T47D (cell line): ENCODE measurements around the gene CCDC167.

Experiments
- DNase-seq, 2 experiments: peaks; one replicate each; pipeline versions ENCODE4 v3.0.0 to v3.0.0-alpha.2; 2011 to 2012; ENCODE audit warnings: low read depth in 1 of 2, low spot score in 1 of 2
- JUND ChIP-seq: IDR thresholded peaks from 2 replicates; pipeline ENCODE4 v1.6.1; 2012; ENCODE audit warnings: low read depth
- in situ Hi-C: cut with HindIII; loops from 2 replicates; pipeline ENCODE4 v1.10.0; 2016; ENCODE audit warnings: low sequenced_read_pairs, low pct_unique_long_range_greater_than_20kb

CCDC167 gene

DNA sequence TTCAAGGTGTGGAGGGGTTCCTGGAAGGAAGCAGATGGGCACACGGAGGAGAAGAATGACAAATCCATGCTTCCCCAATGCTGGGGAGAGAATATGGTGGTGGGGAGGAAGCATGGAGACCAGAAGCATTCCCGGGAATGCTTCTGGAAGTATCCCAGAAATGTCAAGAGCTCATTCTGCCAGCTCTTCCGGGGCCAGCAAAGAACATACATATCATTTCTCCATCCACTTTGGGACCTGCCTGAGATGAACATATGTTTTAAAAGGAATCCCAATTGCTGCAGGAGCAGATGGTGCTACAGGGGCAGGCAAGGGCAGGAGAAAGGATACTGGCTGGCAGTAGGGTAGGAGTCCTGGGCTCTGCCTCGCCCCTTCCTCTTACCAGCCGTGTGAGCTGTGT, 37.9 kb upstream of the CCDC167 start:
- no peak for TF ChIP-seq JUND
- in situ Hi-C loops: no loop called here
- no peak for DNase-seq

DNA sequence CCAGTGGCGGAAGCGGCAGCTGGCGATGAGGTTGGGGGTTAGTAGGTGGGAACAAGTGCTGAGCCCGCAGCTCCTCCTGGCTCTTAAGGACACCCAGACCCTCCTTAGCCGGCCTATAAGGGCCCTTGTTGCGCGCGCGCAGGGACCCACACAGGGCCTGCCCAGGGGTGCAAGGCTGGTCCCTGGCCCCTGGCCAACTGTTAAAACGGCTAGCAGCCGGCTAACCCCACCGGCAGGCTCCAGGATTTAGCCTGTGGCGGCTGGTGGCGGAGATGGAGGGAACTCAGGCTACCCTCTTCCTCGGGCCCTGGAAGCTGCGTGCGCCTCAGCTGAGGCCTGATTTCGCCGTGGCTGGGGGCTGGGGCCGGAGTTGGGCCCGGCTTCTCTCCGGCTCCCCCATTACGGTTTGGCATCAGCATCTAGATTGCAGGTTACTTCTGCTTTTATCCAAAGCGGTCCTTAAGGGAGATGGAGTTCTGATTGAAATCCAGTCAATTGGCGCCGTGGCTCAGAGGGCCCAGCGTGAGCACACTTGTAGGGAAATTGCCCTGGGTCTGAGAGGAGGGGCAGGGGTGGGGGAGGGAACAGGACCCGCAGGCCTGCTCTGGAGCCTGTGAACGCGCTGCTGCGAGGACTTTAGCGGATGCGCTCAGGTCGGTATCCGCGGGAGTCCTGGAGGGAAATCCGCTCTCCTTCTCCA, 36.9 kb upstream of the CCDC167 start:
- no peak for TF ChIP-seq JUND
- in situ Hi-C loops: no loop called here
- no peak for DNase-seq

DNA sequence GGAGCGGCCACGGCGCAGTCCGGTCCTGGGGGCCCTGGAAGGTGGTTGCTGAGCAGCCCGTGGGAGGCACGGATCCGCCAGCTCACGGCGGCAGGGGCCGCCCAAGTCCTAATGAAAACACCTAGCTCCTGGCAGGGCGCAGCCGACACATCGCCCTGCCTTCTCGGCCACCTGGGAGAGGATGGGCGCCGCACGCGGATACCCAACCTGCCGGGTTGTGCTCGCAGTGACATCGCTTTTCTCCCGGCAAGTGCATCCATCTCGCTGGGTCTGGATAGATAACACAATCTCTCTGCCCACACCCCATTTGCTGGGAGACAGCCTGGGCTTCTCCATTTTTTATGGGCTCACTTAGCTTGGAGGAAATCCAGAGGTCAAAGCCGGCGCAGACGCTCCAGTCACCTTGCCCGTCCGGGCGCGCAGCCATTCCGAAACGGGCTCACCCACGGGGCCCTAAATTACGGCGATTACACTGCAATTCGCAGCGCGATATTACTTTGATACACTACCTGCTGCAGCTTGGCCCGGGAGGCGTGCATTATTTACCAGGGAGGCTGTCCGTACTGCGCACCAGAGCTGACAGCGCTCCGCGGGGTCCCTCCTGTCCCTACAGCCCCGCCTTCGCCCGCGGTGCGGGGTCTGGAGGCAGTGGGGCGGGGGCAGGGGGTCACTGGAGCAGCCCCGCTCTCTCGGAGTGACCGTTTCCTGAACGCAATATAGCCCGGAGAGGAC, 36.2 kb upstream of the CCDC167 start:
- DNase-seq: peak in 1 of 2 experiments; percentile 13

DNA sequence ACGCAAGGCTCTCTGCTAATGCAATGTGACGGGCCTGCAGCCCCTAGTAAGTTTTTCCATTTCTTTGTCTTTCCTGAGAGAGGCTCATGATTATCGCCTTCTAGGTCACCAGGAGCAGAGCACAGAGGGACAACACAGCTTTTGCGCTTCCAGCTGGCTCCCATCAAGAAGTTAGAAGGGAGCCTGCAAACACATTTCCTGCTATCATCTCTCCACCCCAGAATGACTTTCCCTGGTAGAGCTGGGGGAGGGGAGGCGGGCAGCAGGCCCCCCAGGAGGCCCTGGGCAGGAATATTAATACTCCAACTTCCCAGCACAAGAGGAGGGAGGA, 35.7 kb upstream of the CCDC167 start:
- no peak for TF ChIP-seq JUND
- in situ Hi-C loops: no loop called here
- DNase-seq: no peak

More for the DNA sequence above, 36.2 kb upstream of the CCDC167 start:
- in situ Hi-C loops: no loop called here
- no peak for TF ChIP-seq JUND

DNA sequence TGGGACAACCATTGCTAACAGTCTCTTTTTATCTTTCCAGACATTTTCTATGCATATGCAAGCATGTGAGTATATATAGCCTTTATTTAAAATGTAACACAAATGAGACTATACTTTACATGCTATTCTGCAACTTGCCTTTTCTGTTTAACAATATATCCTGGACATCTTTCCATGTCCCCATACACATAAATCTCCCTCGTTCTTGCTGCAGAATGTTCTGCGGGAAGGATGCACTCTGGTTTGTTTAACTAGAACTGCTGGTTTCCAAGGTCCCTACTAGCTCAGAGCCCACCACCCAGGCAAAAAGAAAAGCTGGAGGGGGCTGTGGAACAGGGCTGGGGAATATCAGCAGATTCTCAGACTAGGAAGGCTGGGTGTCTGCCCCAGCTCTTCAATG, 35.2 kb upstream of the CCDC167 start:
- no peak for TF ChIP-seq JUND
- no peak for DNase-seq
- in situ Hi-C loops: no loop called here

DNA sequence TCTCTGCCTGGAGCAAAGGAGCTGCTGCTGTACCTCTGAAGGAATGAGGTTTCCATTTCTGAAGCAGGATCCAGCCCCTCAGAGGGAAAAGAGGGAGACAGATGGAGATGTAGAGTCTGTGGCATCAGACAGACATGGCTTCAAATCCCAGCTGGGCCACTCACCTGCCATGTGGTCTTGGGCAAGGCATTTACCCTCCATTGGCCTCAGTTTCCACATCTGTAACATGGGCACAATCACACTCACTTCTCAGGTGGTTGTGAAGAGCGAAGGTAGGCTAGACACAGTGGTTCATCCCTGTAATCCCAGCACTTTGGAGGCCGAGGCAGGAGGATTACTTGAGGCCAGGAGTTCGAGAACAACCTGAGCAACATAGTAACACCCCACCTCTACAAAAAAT, 32.4 kb upstream of the CCDC167 start:
- in situ Hi-C loops: no loop called here
- no peak for TF ChIP-seq JUND

DNA sequence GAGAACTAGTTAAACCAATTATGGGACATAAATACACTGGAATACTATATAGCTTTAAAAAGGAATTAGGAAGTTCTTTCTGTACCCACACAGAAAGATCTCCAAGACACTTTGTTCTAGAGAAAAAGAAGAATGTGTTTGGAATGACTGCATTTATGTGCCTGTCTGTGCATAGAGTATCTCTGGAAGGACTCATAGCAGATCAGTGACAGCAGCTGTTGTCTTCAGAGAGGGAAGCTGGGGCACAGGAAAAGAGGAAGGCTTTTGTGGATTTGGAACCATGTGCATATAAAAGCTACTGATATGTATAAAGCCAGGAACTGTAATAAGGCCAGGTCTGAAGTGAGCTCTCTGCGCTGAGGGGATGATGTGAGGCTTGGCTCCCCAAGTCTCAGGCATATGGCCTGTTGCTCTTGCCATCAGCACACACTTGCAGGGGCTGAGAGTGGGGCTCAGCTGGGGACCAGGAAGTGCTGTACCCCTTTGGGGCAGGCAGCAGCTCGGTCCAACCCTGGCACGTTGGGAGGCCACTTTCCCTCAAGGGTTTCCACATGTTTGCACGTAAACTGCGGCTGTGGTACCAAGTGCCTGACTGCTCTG, 31.8 kb upstream of the CCDC167 start:
- no peak for DNase-seq
- in situ Hi-C loops: no loop called here
- TF ChIP-seq JUND: no peak

More for the DNA sequence above, 32.4 kb upstream of the CCDC167 start:
- DNase-seq: no peak

DNA sequence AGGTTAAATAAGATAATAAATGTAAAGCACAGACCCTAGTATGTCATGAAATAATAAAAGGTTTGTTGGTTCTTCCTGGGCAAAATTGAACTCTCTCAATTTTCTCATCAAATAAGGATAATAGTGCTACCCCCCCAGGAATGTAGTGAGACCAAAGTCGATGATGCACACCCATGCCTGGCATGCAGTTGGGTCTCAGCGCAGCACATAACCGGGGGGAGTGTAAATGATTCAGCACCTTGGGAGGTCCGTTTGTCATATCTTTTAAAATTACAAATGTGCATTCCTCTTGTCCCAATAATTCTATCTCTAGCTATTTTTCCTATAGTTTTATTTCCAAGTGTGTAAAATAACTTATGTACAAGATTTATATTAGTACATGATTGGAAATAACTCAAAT, 31.3 kb upstream of the CCDC167 start:
- no peak for DNase-seq
- TF ChIP-seq JUND: no peak
- in situ Hi-C loops: no loop called here

DNA sequence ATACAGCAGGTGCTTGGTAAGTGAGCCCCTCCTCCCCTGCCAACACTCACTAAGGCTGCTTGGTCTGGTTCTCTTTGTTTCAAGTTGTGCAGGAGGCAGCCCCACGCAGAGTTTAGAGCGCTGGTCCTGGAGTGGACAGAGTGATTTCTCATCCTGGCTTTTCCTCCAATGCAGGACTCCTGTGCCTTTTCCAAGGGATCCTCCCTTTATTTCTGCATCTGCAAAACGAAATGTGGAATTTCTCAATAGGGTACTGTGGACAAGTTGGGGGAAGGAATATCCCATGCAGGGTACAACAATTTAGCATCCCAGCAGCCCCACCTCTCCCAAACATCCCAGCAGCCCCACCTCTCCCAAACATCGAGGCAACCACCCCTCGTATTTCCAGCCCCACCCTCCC, 30.6 kb upstream of the CCDC167 start:
- in situ Hi-C loops: no loop called here
- no peak for TF ChIP-seq JUND
- no peak for DNase-seq

DNA sequence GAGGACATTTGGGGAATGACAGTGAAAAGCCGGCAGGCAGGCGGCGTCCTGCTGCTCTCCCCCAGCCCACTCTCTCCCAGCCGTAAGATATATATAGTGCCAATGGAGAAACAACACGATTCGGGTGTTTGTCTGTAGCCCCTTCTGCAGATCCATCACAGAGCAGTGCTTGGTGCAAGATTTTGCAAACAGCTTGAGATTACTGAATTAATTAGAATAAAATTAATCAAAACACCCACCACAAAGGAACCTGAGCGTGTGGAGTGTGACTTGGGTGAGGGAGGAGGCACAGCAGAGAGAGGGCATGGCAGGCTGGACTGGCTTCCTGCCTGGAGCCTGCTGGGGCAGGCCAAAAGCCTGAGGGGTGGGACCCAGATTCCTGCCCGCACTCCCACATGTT, 28.8 kb upstream of the CCDC167 start:
- in situ Hi-C loops: no loop called here
- TF ChIP-seq JUND: no peak
- no peak for DNase-seq

DNA sequence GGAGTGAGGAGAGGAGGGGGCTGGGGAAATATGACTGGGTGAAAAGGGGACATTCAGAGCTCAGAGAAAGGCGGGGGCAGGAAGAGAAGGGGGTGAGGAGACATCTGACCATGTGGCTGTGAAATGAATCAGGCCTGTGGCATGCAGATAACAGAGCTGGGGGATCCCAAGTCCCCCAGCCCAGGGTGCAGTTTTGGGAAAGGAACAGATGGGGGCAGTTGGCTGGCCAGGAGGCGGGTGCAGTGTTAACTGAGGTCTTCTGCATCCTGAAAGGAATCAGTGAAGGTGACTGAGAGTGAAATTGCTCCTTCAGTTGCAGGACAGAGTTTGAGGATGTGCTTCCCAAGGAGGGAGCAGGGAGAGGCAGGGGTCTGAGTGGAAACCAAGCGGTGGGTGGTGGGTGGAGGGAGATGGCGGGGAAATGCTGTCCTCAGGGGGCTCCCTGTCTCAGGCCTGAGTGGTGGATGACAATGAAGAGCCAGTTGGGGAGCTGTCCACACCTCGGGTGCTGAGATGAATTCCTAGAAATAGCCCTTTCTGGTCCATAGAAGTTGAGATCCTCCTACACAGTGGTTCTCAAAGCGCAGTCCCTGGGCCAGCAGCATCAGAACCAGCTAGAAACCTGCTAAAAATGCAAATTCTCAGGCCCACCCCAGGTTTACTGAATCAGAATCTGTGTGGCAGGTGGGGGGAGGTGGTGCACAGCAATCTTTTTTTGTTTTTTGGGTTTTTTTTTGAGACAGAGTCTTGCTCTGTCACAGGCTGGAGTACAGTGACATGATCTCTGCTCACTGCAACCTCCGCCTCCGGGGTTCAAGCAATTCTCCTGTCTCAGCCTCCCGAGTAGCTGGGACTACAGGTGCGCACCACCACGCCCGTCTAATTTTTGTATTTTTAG, 26.0 kb upstream of the CCDC167 start:
- DNase-seq: peak; percentile 62 to 71
- in situ Hi-C loops: no loop called here
- TF ChIP-seq JUND: no peak

DNA sequence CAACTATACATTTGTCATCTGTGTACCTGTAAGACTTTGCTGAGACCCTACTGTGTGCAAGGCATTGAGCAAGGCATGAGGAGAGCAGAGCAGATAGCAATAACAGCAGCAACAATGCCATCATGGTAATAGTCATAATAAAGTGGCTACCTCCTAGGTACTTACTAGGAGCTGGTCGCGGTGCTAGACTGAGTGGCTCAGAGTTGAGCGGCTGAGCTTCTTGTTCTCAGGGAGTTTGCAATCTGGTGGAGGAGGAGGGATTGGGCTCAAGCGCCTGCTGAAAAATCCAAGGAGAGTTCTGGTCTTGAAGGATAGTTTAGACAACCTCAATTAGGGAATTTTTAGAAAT, 25.3 kb upstream of the CCDC167 start:
- no peak for DNase-seq
- TF ChIP-seq JUND: no peak
- in situ Hi-C loops: no loop called here
